A549 (cell line): ENCODE measurements around the gene SERPINE1. TPM values are rescaled to one million over a fixed set of nuclear protein-coding genes. Genes with fewer than 3 reads are reported as not detected.

Experiments
- ATAC-seq, 2 experiments: fragments of 200-7000 bp in 1 of 2; fragments of >200 bp in 1 of 2; cut with Nextera tagmentation in 1 of 2; cut with Tn5 transposase in 1 of 2; 3 replicates each; pipeline versions ENCODE4 v1.8.0 to v1.9.1; 2018 to 2020; ENCODE audit warnings: mild to moderate bottlenecking in 1 of 2, moderate library complexity in 1 of 2
- CTCF ChIA-PET: fragments of 300-600 bp; sonication (Branson Sonifier 250); formaldehyde crosslinking; extraction: SDS; loops from one replicate; lab custom pipeline; 2021; ENCODE audit warnings: antibody characterized with exemption, inconsistent platforms; lab: Yijun Ruan, JAX
- POLR2A ChIA-PET: fragments of 350-600 bp; formaldehyde crosslinking; extraction: SDS; loops from one replicate; lab custom pipeline; 2021; ENCODE audit warnings: antibody characterized with exemption, inconsistent platforms; lab: Yijun Ruan, JAX
- DNase-seq, 2 experiments: peaks; one replicate each; pipeline versions ENCODE4 v3.0.0 to v3.0.0-alpha.2; 2011 to 2016; ENCODE audit warnings: low read depth in 1 of 2, low spot score in 1 of 2
- FAIRE-seq: peaks from 2 replicates; lab custom pipeline; 2011; peaks lifted over from hg19 to GRCh38; lab: Jason Lieb, UNC
- H3K27ac ChIP-seq, 2 experiments: fragments of >200 bp; sonication (Bioruptor Twin); formaldehyde crosslinking; 3 replicates each; pipeline ENCODE4 v1.5.1; 2016 to 2017
- H3K4me1 ChIP-seq: fragments of >200 bp; sonication (Bioruptor Twin); formaldehyde crosslinking; 3 replicates; pipeline ENCODE4 v1.6.1; 2016
- H3K4me2 ChIP-seq: fragments of >200 bp; sonication (Bioruptor Twin); formaldehyde crosslinking; 3 replicates; pipeline ENCODE4 v1.6.1; 2016
- H3K4me3 ChIP-seq: fragments of >200 bp; sonication (Bioruptor Twin); formaldehyde crosslinking; 3 replicates; pipeline ENCODE4 v1.5.1; 2016
- H3K9me3 ChIP-seq: fragments of >200 bp; sonication (Bioruptor Twin); formaldehyde crosslinking; 3 replicates; pipeline ENCODE4 v1.6.1; 2016
- CBX2 ChIP-seq: fragments of 200-600 bp; sonication (generic); IDR thresholded peaks from 2 replicates; pipeline ENCODE4 v1.6.1; 2016; ENCODE audit warnings: low read depth, mild to moderate bottlenecking, borderline replicate concordance
- CBX8 ChIP-seq: fragments of 200-600 bp; sonication (generic); IDR thresholded peaks from 2 replicates; pipeline ENCODE4 v1.6.1; 2016
- CEBPB ChIP-seq, 2 experiments: fragments of >200 bp in 1 of 2; sonication (Bioruptor Twin) in 1 of 2; formaldehyde crosslinking in 1 of 2; IDR thresholded peaks; 2 replicates each; pipeline ENCODE4 v1.6.1; 2012 to 2016
- CHD2 ChIP-seq: fragments of 150-350 bp; IDR thresholded peaks from 2 replicates; pipeline ENCODE4 v1.6.1; 2014; ENCODE audit warnings: low read length; ENCODE audit not compliant: partially characterized antibody
- EHF ChIP-seq: fragments of 250-450 bp; sonication (Bioruptor Pico); IDR thresholded peaks from 2 replicates; pipeline ENCODE4 v1.5.0; 2020; ENCODE audit warnings: mild to moderate bottlenecking
- EHMT2 ChIP-seq: fragments of 200-600 bp; sonication (generic); IDR thresholded peaks from 2 replicates; pipeline ENCODE4 v1.6.1; 2016; ENCODE audit warnings: antibody characterized with exemption, low read depth, mild to moderate bottlenecking, moderate library complexity
- ELK1 ChIP-seq: fragments of 150-350 bp; IDR thresholded peaks from 2 replicates; pipeline ENCODE4 v1.6.1; 2014; ENCODE audit warnings: low read depth, mild to moderate bottlenecking, low read length
- EP300 ChIP-seq, 2 experiments: fragments of >200 bp; sonication (Bioruptor Twin); formaldehyde crosslinking; IDR thresholded peaks; 2 replicates in 1 of 2; 3 replicates in 1 of 2; pipeline ENCODE4 v1.6.1; 2016 to 2017
- FOXS1 ChIP-seq: fragments of 250-450 bp; sonication (Bioruptor Pico); IDR thresholded peaks from 2 replicates; pipeline ENCODE4 v1.5.0; 2020; ENCODE audit warnings: mild to moderate bottlenecking, moderate library complexity
- HDAC2 ChIP-seq: fragments of 200-600 bp; sonication (generic); IDR thresholded peaks from 2 replicates; pipeline ENCODE4 v1.6.1; 2016
- HMGXB4 ChIP-seq: fragments of 250-450 bp; sonication (Bioruptor Pico); IDR thresholded peaks from 2 replicates; pipeline ENCODE4 v1.5.0; 2021; ENCODE audit warnings: mild to moderate bottlenecking, moderate library complexity, borderline replicate concordance
- HOXA7 ChIP-seq: fragments of 250-450 bp; sonication (Bioruptor Pico); IDR thresholded peaks from 2 replicates; pipeline ENCODE4 v1.5.0; 2020; ENCODE audit warnings: mild to moderate bottlenecking, moderate library complexity
- HOXB5 ChIP-seq: fragments of 250-450 bp; sonication (Bioruptor Pico); IDR thresholded peaks from 2 replicates; pipeline ENCODE4 v1.5.0; 2020; ENCODE audit warnings: mild to moderate bottlenecking, moderate library complexity
- JUN ChIP-seq, 2 experiments: fragments of >200 bp; sonication (Bioruptor Twin); formaldehyde crosslinking; IDR thresholded peaks; 2 replicates in 1 of 2; 3 replicates in 1 of 2; pipeline ENCODE4 v1.6.1; 2016 to 2017
- JUNB ChIP-seq: fragments of >200 bp; sonication (Bioruptor Twin); formaldehyde crosslinking; IDR thresholded peaks from 2 replicates; pipeline ENCODE4 v1.6.1; 2016
- MAFK ChIP-seq: fragments of 450-650 bp; IDR thresholded peaks from 2 replicates; pipeline ENCODE4 v1.6.1; 2014; ENCODE audit not compliant: partially characterized antibody
- NFE2L2 ChIP-seq: fragments of 150-350 bp; conservative IDR thresholded peaks from 2 replicates; pipeline ENCODE4 v1.6.1; 2014; ENCODE audit warnings: low read length
- NPAS2 ChIP-seq: fragments of 250-450 bp; sonication (Bioruptor Pico); IDR thresholded peaks from 2 replicates; pipeline ENCODE4 v1.8.0; 2022; ENCODE audit warnings: mild to moderate bottlenecking, moderate library complexity, borderline replicate concordance
- NR3C1 ChIP-seq: fragments of >200 bp; sonication (Bioruptor Twin); formaldehyde crosslinking; IDR thresholded peaks from 3 replicates; pipeline ENCODE4 v1.6.1; 2017
- PHF8 ChIP-seq: fragments of 200-600 bp; sonication (generic); IDR thresholded peaks from 2 replicates; pipeline ENCODE4 v1.6.1; 2016; ENCODE audit warnings: low read depth, mild to moderate bottlenecking, antibody characterized with exemption, moderate library complexity, borderline replicate concordance
- POLR2A ChIP-seq: IDR thresholded peaks from 2 replicates; pipeline ENCODE4 v1.6.1; 2012; ENCODE audit warnings: mild to moderate bottlenecking, low read length
- POLR2AphosphoS2 ChIP-seq: conservative IDR thresholded peaks from 2 replicates; pipeline ENCODE4 v1.6.1; 2012; ENCODE audit warnings: low read length, improper control_type of control experiment, inconsistent platforms
- RAD21 ChIP-seq, 2 experiments: fragments of >200 bp in 1 of 2; sonication (Bioruptor Twin) in 1 of 2; formaldehyde crosslinking in 1 of 2; IDR thresholded peaks in 1 of 2; conservative IDR thresholded peaks in 1 of 2; 2 replicates in 1 of 2; 3 replicates in 1 of 2; pipeline ENCODE4 v1.6.1; 2012 to 2018; ENCODE audit warnings: inconsistent platforms in 1 of 2
- RARB ChIP-seq: fragments of 250-450 bp; sonication (Bioruptor Pico); IDR thresholded peaks from 2 replicates; pipeline ENCODE4 v1.8.0; 2021; ENCODE audit warnings: mild to moderate bottlenecking, moderate library complexity
- SMC3 ChIP-seq: fragments of >200 bp; sonication (Bioruptor Twin); formaldehyde crosslinking; IDR thresholded peaks from 3 replicates; pipeline ENCODE4 v1.6.1; 2018; ENCODE audit warnings: inconsistent platforms
- SREBF2 ChIP-seq: fragments of 450-650 bp; IDR thresholded peaks from 2 replicates; pipeline ENCODE4 v1.6.1; 2014; ENCODE audit warnings: mild to moderate bottlenecking, moderate library complexity
- TP53 ChIP-seq: fragments of 250-450 bp; sonication (Bioruptor Pico); IDR thresholded peaks from 2 replicates; pipeline ENCODE4 v1.5.0; 2021; ENCODE audit warnings: mild to moderate bottlenecking, moderate library complexity
- ZFP36 ChIP-seq: fragments of 450-650 bp; IDR thresholded peaks from 2 replicates; pipeline ENCODE4 v1.6.1; 2014; ENCODE audit warnings: borderline replicate concordance; ENCODE audit not compliant: partially characterized antibody
- WGBS: methylation state at CpG from one replicate; pipeline ENCODE4 v1.1.6; 2017; ENCODE audit errors: missing lambda C conversion rate; 5-methylcytosine and 5-hydroxymethylcytosine counted together
- polyA plus RNA-seq, 4 experiments: library from polyadenylated mRNA; depleted of rRNA in 3 of 4; stranded (reverse); fragments of >200 nt; fragmentation: RNase III in 1 of 4; extraction: RNeasy Plus Mini Kit Qiagen cat#74134 plus additional on column Dnase treatment in 1 of 4; gene quantifications; 2 replicates in 3 of 4; 3 replicates in 1 of 4; pipeline ENCODE4 v1.2.3, GENCODE V29; 2011 to 2017
- TF ChIP-seq, protein P1 (sequence below): fragments of >200 bp; sonication (Bioruptor Twin); formaldehyde crosslinking; IDR thresholded peaks from 3 replicates; pipeline ENCODE4 v1.5.1; 2016
- TF ChIP-seq, protein P2 (sequence below): fragments of >200 bp; sonication (Bioruptor Twin); formaldehyde crosslinking; IDR thresholded peaks from 2 replicates; pipeline ENCODE4 v1.6.1; 2016
- TF ChIP-seq, protein P3 (sequence below): IDR thresholded peaks from 2 replicates; pipeline ENCODE4 v1.6.1; 2012
- TF ChIP-seq, protein P4 (sequence below): fragments of 250-450 bp; sonication (Bioruptor Pico); IDR thresholded peaks from 2 replicates; pipeline ENCODE4 v1.5.0; 2020; ENCODE audit warnings: low read depth, mild to moderate bottlenecking, moderate library complexity

The SERPINE1 gene
- polyA plus RNA-seq, 2 of the 4 experiments (the other 2 are of a cell fraction): 286 to 355 TPM

- no peak for FAIRE-seq
- ChIA-PET CTCF (interaction anchor here (0.7 to 5.7 kb wide), 12 partner anchors 8 to 233 kb away, joined by 3 to 35 read pairs (median 5); partner anchors contain the start of genes ACHE and SLC12A9), POLR2A (interaction anchor here (0.5 to 1.8 kb wide), 16 partner anchors 13 to 296 kb away, joined by 3 to 11 read pairs (median 3); partner anchors contain the start of genes PLOD3, SERPINE1, SRRT and UFSP1)
- Histone ChIP-seq H3K4me1 (peaks cover 16% of the 10 kb centered on the region), H3K4me2 (peak within 1 kb of the TSS; percentile 83), H3K4me3 (peak within 1 kb of the TSS; percentile 55), H3K9me3 (0 out of 3 replicates have a peak, but pooled peaks cover 3% of the 10 kb centered on the region), H3K27ac (peak within 1 kb of the TSS; percentile 86 to 96)
- peak; percentile 84 to 89 for DNase-seq
- 2% methylated on average over 12 of the region's 26 CpGs for WGBS
- peak; percentile 90 to 92 for ATAC-seq
- no peak for TF ChIP-seq NR3C1
- no peak for TF ChIP-seq FOXS1
- TF ChIP-seq CHD2: no peak
- TF ChIP-seq ELK1: no peak
- no peak for TF ChIP-seq POLR2AphosphoS2
- no peak for TF ChIP-seq NFE2L2
- no peak for TF ChIP-seq JUNB
- TF ChIP-seq ZFP36: no peak
- TF ChIP-seq MAFK: no peak
- peak; percentile 15; the same call in 1 of the 3 replicates for TF ChIP-seq SMC3
- TF ChIP-seq POLR2A: peak; percentile 65
- peak; percentile 57 to 78; a peak in 4 of 5 replicates for TF ChIP-seq JUN (IDR thresholded peaks at IDR 0.05)
- TF ChIP-seq RAD21 (conservative IDR thresholded peaks at IDR 0.05 in 1 of 2, IDR thresholded peaks at IDR 0.05 in 1 of 2): no peak; a peak in 1 of 5 replicates
- TF ChIP-seq EHF (CRISPR knock-in tag): no peak
- no peak for TF ChIP-seq HMGXB4 (CRISPR knock-in tag)
- TF ChIP-seq HOXB5 (CRISPR knock-in tag): no peak
- TF ChIP-seq CBX2: no peak
- TF ChIP-seq HOXA7: no peak
- TF ChIP-seq RARB (CRISPR knock-in tag): no peak
- no peak for TF ChIP-seq HDAC2
- TF ChIP-seq EHMT2: no peak
- TF ChIP-seq CBX8: no peak
- TF ChIP-seq, protein P1, sequence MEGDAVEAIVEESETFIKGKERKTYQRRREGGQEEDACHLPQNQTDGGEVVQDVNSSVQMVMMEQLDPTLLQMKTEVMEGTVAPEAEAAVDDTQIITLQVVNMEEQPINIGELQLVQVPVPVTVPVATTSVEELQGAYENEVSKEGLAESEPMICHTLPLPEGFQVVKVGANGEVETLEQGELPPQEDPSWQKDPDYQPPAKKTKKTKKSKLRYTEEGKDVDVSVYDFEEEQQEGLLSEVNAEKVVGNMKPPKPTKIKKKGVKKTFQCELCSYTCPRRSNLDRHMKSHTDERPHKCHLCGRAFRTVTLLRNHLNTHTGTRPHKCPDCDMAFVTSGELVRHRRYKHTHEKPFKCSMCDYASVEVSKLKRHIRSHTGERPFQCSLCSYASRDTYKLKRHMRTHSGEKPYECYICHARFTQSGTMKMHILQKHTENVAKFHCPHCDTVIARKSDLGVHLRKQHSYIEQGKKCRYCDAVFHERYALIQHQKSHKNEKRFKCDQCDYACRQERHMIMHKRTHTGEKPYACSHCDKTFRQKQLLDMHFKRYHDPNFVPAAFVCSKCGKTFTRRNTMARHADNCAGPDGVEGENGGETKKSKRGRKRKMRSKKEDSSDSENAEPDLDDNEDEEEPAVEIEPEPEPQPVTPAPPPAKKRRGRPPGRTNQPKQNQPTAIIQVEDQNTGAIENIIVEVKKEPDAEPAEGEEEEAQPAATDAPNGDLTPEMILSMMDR: no peak
- TF ChIP-seq, protein P2, sequence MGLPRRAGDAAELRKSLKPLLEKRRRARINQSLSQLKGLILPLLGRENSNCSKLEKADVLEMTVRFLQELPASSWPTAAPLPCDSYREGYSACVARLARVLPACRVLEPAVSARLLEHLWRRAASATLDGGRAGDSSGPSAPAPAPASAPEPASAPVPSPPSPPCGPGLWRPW: no peak
- TF ChIP-seq, protein P3, sequence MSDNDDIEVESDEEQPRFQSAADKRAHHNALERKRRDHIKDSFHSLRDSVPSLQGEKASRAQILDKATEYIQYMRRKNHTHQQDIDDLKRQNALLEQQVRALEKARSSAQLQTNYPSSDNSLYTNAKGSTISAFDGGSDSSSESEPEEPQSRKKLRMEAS: peak; percentile 70
- TF ChIP-seq, protein P4, sequence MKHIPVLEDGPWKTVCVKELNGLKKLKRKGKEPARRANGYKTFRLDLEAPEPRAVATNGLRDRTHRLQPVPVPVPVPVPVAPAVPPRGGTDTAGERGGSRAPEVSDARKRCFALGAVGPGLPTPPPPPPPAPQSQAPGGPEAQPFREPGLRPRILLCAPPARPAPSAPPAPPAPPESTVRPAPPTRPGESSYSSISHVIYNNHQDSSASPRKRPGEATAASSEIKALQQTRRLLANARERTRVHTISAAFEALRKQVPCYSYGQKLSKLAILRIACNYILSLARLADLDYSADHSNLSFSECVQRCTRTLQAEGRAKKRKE (CRISPR knock-in tag): no peak
- TF ChIP-seq CEBPB (IDR thresholded peaks at IDR 0.05): peak in 1 of 2 experiments; percentile 67; a peak in 2 of 4 replicates
- peak; percentile 69 for TF ChIP-seq PHF8
- no peak for TF ChIP-seq SREBF2
- no peak for TF ChIP-seq NPAS2 (CRISPR knock-in tag)
- no peak for TF ChIP-seq TP53 (CRISPR knock-in tag)
- no peak for TF ChIP-seq EP300 (IDR thresholded peaks at IDR 0.05)
Observed at GRCh38 chr7:101085162-101085964, 41.5 kb upstream of the SERPINE1 start, which contains the start of gene TRIM56. TSS of gene TRIM56 (plus strand) at chr7:101085481. CDS start at chr7:101087313, 1,832 bp downstream.
